ENCODE data around the gene ABHD3. TPM values are rescaled to one million over a fixed set of nuclear protein-coding genes. Genes with fewer than 3 reads are reported as not detected.

ABHD3 gene
- total and polyA plus RNA-seq, 2 donors (not counting 3 experiments of a cell fraction or from before 2014, with no cell fraction given), result 6.3 to 14.9 TPM

GRCh38 chr18:21745231-21745630 is 40.7 kb upstream of the ABHD3 start:
- intact Hi-C loops (cut with micrococcal nuclease) (no loop called here), dilution Hi-C loops (cut with MboI; ENCODE audit: extremely low pct_ligation_motif_present, low sequenced_read_pairs) (no loop called here)
- Histone ChIP-seq H3K27ac (ENCODE audit: insufficient read depth, low read depth, low read length) (no peak overlapping the region), H3K4me1 (ENCODE audit: control insufficient read depth, extremely low read depth, insufficient read depth, low read length) (peaks cover 14% of the 10 kb centered on the region), H3K79me2 (ENCODE audit: control insufficient read depth, insufficient read depth, low read length) (peaks cover 64% of the 10 kb centered on the region), H4K20me1 (replicated peaks; ENCODE audit: control insufficient read depth, extremely low read depth, insufficient read depth, low read length) (peaks cover 2% of the 10 kb centered on the region), H2AFZ (ENCODE audit: low read depth, low read length) (no peak overlapping the region), H3K4me2 (ENCODE audit: insufficient read depth, low read length) (no peak overlapping the region), H3K27me3 (ENCODE audit: control insufficient read depth in 2 of 2, insufficient read depth in 2 of 2, low read length in 2 of 2) (no peaks in the 10 kb centered on the region), H3K4me3 (replicated peaks in 1 of 3; ENCODE audit: insufficient read depth in 1 of 3, low read depth in 1 of 3, low read length in 3 of 3) (no peak overlapping the region), H3K9ac (replicated peaks; ENCODE audit: extremely low read depth, insufficient read depth, low read length) (no peak overlapping the region), H3K36me3 (ENCODE audit: control insufficient read depth in 2 of 2, extremely low read depth in 1 of 2, insufficient read depth in 2 of 2, low read length in 2 of 2) (no peaks in the 10 kb centered on the region), H3K9me1 (replicated peaks; ENCODE audit: control insufficient read depth, extremely low read depth, insufficient read depth, low read length) (no peaks in the 10 kb centered on the region), H3K9me3 (replicated peaks; ENCODE audit: control insufficient read depth, insufficient read depth, low read length) (no peaks in the 10 kb centered on the region)
- DNase-seq (ENCODE audit: low read depth, low spot score) (no peak), FAIRE-seq (no peak)
- ChIA-PET POLR2A (interaction anchor here (0.6 kb wide), 1 partner anchor 63 kb away, joined by 3 read pairs; no protein-coding TSS in a partner anchor), CTCF (no interaction called here)
- BruUV-seq (replicated peaks), result no TSS peak
- TF ChIP-seq CTCF (IDR thresholded peaks at IDR 0.05; ENCODE audit: extremely low read depth in 1 of 2, insufficient read depth in 1 of 2, low read depth in 1 of 2, low read length in 2 of 2) (no peak), JUN (IDR thresholded peaks at IDR 0.05; ENCODE audit: borderline replicate concordance, insufficient read depth, insufficient read length, low read depth) (no peak), MAX (IDR thresholded peaks at IDR 0.05; ENCODE audit: insufficient read depth, insufficient read length) (no peak), EZH2 (IDR thresholded peaks at IDR 0.05; ENCODE audit: borderline replicate concordance, low read depth, low read length, severe bottlenecking) (no peak), GATA2 (IDR thresholded peaks at IDR 0.05; ENCODE audit: insufficient read depth, insufficient read length, low read depth, low read length) (no peak), POLR2AphosphoS5 (IDR thresholded peaks at IDR 0.05; ENCODE audit: insufficient read depth, low read depth, low read length) (no peak), POLR2A (IDR thresholded peaks at IDR 0.05; ENCODE audit: low read depth, low read length) (no peak), MYC (IDR thresholded peaks at IDR 0.05; ENCODE audit: low read depth, low read length) (no peak), FOS (IDR thresholded peaks at IDR 0.05; ENCODE audit: borderline replicate concordance, insufficient read depth, low read length) (no peak)

Data from endothelial cell of umbilical vein (primary cell).